Gastrocnemius medialis (tissue), 4 donors: ENCODE results near the gene BMP10. TPM values are rescaled to one million over a fixed set of nuclear protein-coding genes. Genes with fewer than 3 reads are reported as not detected.

ENCODE experiments used
- ATAC-seq, 2 donors: fragments of 150-250 bp; one replicate each; pipeline ENCODE4 v1.9.1; 2016
- DNase-seq, 2 donors: peaks; one replicate each; pipeline ENCODE4 v3.0.0-alpha.2; 2019
- H3K27ac ChIP-seq, 4 donors: fragments of 200-600 bp; sonication (generic); 1 replicate in 1 of 4; 2 replicates in 3 of 4; pipeline ENCODE4 v1.5.1; 2016 to 2018; ENCODE audit warnings: mild to moderate bottlenecking in 2 of 4, moderate library complexity in 1 of 4
- H3K27me3 ChIP-seq, 3 donors: fragments of 200-600 bp; sonication (generic) in 2 of 3; 1 replicate in 1 of 3; 2 replicates in 2 of 3; pipeline versions ENCODE4 v1.5.1 to v1.6.0; 2016 to 2019; ENCODE audit warnings: mild to moderate bottlenecking in 1 of 3, moderate library complexity in 1 of 3
- H3K36me3 ChIP-seq, 2 donors: fragments of 200-600 bp; sonication (generic) in 1 of 2; one replicate each; pipeline ENCODE4 v1.5.1; 2017 to 2018
- H3K4me1 ChIP-seq, 2 donors: fragments of 200-600 bp; sonication (generic) in 1 of 2; one replicate each; pipeline ENCODE4 v1.5.1; 2016 to 2017; ENCODE audit warnings: mild to moderate bottlenecking in 2 of 2
- H3K4me3 ChIP-seq, 4 donors: fragments of 200-600 bp; sonication (generic) in 3 of 4; 1 replicate in 1 of 4; 2 replicates in 3 of 4; pipeline ENCODE4 v1.5.1; 2016 to 2019; ENCODE audit warnings: mild to moderate bottlenecking in 2 of 4
- H3K9me3 ChIP-seq, 3 donors: fragments of 200-600 bp; sonication (generic) in 2 of 3; 1 replicate in 1 of 3; 2 replicates in 2 of 3; pipeline ENCODE4 v1.5.1; 2016 to 2019
- CTCF ChIP-seq, 5 experiments: fragments of 450-650 bp in 3 of 5; fragments of 200-600 bp in 2 of 5; sonication (generic) in 2 of 5; IDR thresholded peaks in 4 of 5; conservative IDR thresholded peaks in 1 of 5; 1 replicate in 4 of 5; 2 replicates in 1 of 5; pipeline ENCODE4 v1.5.1; 2016 to 2019; ENCODE audit warnings: antibody characterized with exemption in 5 of 5, mild to moderate bottlenecking in 3 of 5, moderate library complexity in 3 of 5
- POLR2A ChIP-seq, 2 donors: fragments of 450-650 bp; IDR thresholded peaks; one replicate each; pipeline ENCODE4 v1.6.1; 2017; ENCODE audit warnings: antibody characterized with exemption in 2 of 2, mild to moderate bottlenecking in 2 of 2, moderate library complexity in 2 of 2
- in situ Hi-C, 4 donors: fragments of 200-750 bp; cut with MboI; loops; one replicate each; pipeline versions ENCODE4 v1.15.0 to v1.8.0; 2017; ENCODE audit warnings: low sequenced_read_pairs in 4 of 4
- intact Hi-C: fragments of 100-400 bp; cut with DNase I; formaldehyde crosslinking; loops from one replicate; pipeline ENCODE4 v1.15.1; 2023; ENCODE audit warnings: low total_unique reads
- total RNA-seq, 4 donors: library from RNA; depleted of rRNA; stranded (reverse); fragments of >200 nt; gene quantifications; one replicate each; pipeline versions ENCODE4 v1.1.0 to v1.2.3, GENCODE V29; 2016

The BMP10 gene
- total RNA-seq, 4 donors from 2014 or later: not detected

- H3K27me3 ChIP-seq: no peaks in the 10 kb centered on the region
- H3K27ac ChIP-seq: no peak overlapping the region
- H3K4me1 ChIP-seq: no peaks in the 10 kb centered on the region
- no peaks in the 10 kb centered on the region for H3K9me3 ChIP-seq
- no peaks in the 10 kb centered on the region for H3K36me3 ChIP-seq
- intact Hi-C loops: no loop called here
- TF ChIP-seq CTCF (IDR thresholded peaks at IDR 0.05 in 4 of 5, conservative IDR thresholded peaks at IDR 0.05 in 1 of 5) (no peak), POLR2A (IDR thresholded peaks at IDR 0.05) (no peak)
- DNase-seq (no peak), ATAC-seq (no peak)
- in situ Hi-C loops: no loop called here
- no peak overlapping the region for H3K4me3 ChIP-seq
Observed at GRCh38 chr2:68889500-68889899, 18.3 kb upstream of the BMP10 start.

GRCh38 chr2:68889021-68889420 is 17.8 kb upstream of the BMP10 start:
- H3K27ac ChIP-seq: no peak overlapping the region
- intact Hi-C loops (no loop called here), in situ Hi-C loops (no loop called here)
- DNase-seq: no peak
- ATAC-seq: no peak
- no peak overlapping the region for H3K4me3 ChIP-seq
- no peaks in the 10 kb centered on the region for H3K9me3 ChIP-seq
- H3K4me1 ChIP-seq: no peaks in the 10 kb centered on the region
- TF ChIP-seq CTCF (IDR thresholded peaks at IDR 0.05 in 4 of 5, conservative IDR thresholded peaks at IDR 0.05 in 1 of 5) (no peak), POLR2A (IDR thresholded peaks at IDR 0.05) (no peak)
- H3K36me3 ChIP-seq: no peaks in the 10 kb centered on the region
- H3K27me3 ChIP-seq: no peaks in the 10 kb centered on the region

- H3K4me3 ChIP-seq: no peak overlapping the region
- no peak overlapping the region for H3K27ac ChIP-seq
- no peaks in the 10 kb centered on the region for H3K36me3 ChIP-seq
- intact Hi-C loops (no loop called here), in situ Hi-C loops (no loop called here)
- no peaks in the 10 kb centered on the region for H3K27me3 ChIP-seq
- no peak for TF ChIP-seq CTCF (IDR thresholded peaks at IDR 0.05 in 4 of 5, conservative IDR thresholded peaks at IDR 0.05 in 1 of 5)
- TF ChIP-seq POLR2A (IDR thresholded peaks at IDR 0.05): no peak
- ATAC-seq (no peak), DNase-seq (no peak)
- no peaks in the 10 kb centered on the region for H3K9me3 ChIP-seq
- H3K4me1 ChIP-seq: no peaks in the 10 kb centered on the region
Observed at GRCh38 chr2:68888038-68888704, 17.0 kb upstream of the BMP10 start.

GRCh38 chr2:68885811-68886075 is 14.5 kb upstream of the BMP10 start:
- no peaks in the 10 kb centered on the region for H3K27me3 ChIP-seq
- H3K4me3 ChIP-seq: no peak overlapping the region
- H3K36me3 ChIP-seq: no peaks in the 10 kb centered on the region
- TF ChIP-seq POLR2A (IDR thresholded peaks at IDR 0.05) (no peak), CTCF (IDR thresholded peaks at IDR 0.05 in 4 of 5, conservative IDR thresholded peaks at IDR 0.05 in 1 of 5) (no peak)
- intact Hi-C loops: no loop called here
- H3K9me3 ChIP-seq: no peaks in the 10 kb centered on the region
- ATAC-seq: no peak
- in situ Hi-C loops: no loop called here
- DNase-seq: no peak
- no peaks in the 10 kb centered on the region for H3K4me1 ChIP-seq
- H3K27ac ChIP-seq: no peak overlapping the region
